B cell (primary cell): ENCODE measurements around the gene GAPVD1. TPM values are rescaled to one million over a fixed set of nuclear protein-coding genes. Genes with fewer than 3 reads are reported as not detected.

Experiments
- ATAC-seq: fragments of 200-7000 bp; cut with Tn5 transposase; one replicate; pipeline ENCODE4 v1.10.0; 2021; ENCODE audit warnings: low read depth, mild to moderate bottlenecking, moderate number of reproducible peaks, moderate library complexity
- CTCF ChIA-PET: fragments of 350-600 bp; sonication (Branson Sonifier 250); formaldehyde crosslinking; loops from one replicate; lab custom pipeline; 2021; ENCODE audit warnings: antibody characterized with exemption, inconsistent platforms; lab: Charles Lee
- POLR2A ChIA-PET: fragments of 350-600 bp; sonication (Branson Sonifier 250); formaldehyde crosslinking; loops from one replicate; lab custom pipeline; 2021; ENCODE audit warnings: antibody characterized with exemption; lab: Charles Lee
- DNase-seq: peaks from one replicate; pipeline ENCODE4 v3.0.0; 2013
- H2AFZ ChIP-seq: 2 replicates; pipeline ENCODE4 v1.6.1; 2012; ENCODE audit warnings: mild to moderate bottlenecking, low read depth, low read length; ENCODE audit not compliant: insufficient read depth, poor library complexity, severe bottlenecking
- H3K27ac ChIP-seq, 2 donors: 1 replicate in 1 of 2; 2 replicates in 1 of 2; pipeline ENCODE4 v1.5.1; 2012 to 2013; ENCODE audit warnings: low read length in 2 of 2, mild to moderate bottlenecking in 2 of 2, moderate library complexity in 1 of 2
- H3K27me3 ChIP-seq, 4 experiments: fragments of 200-600 bp in 1 of 4; sonication (generic) in 1 of 4; replicated peaks in 1 of 4; 1 replicate in 2 of 4; 2 replicates in 2 of 4; pipeline versions ENCODE4 v1.6.1 to v1.7.0; 2013 to 2016; ENCODE audit warnings: low read length in 3 of 4, mild to moderate bottlenecking in 2 of 4, mixed read lengths in 1 of 4, moderate library complexity in 1 of 4; ENCODE audit not compliant: insufficient read depth in 4 of 4, control insufficient read depth in 3 of 4; ENCODE audit errors: control extremely low read depth in 1 of 4
- H3K36me3 ChIP-seq, 2 experiments: replicated peaks in 1 of 2; 1 replicate in 1 of 2; 2 replicates in 1 of 2; pipeline versions ENCODE4 v1.6.1 to v1.7.1; 2013; ENCODE audit warnings: low read length in 1 of 2; ENCODE audit not compliant: insufficient read depth in 2 of 2, control insufficient read depth in 1 of 2; ENCODE audit errors: control extremely low read depth in 1 of 2, extremely low read depth in 1 of 2
- H3K4me1 ChIP-seq, 2 donors: fragments of 200-600 bp in 1 of 2; sonication (generic) in 1 of 2; 1 replicate in 1 of 2; 2 replicates in 1 of 2; pipeline versions ENCODE4 v1.5.1 to v1.6.1; 2013 to 2017; ENCODE audit warnings: low read length in 2 of 2; ENCODE audit not compliant: control insufficient read depth in 2 of 2, insufficient read depth in 2 of 2
- H3K4me2 ChIP-seq: replicated peaks from 2 replicates; pipeline ENCODE3; 2012; ENCODE audit warnings: mild to moderate bottlenecking, low read depth, low read length; ENCODE audit not compliant: poor library complexity, severe bottlenecking
- H3K4me3 ChIP-seq, 5 experiments: fragments of 200-600 bp in 1 of 5; sonication (generic) in 1 of 5; 1 replicate in 3 of 5; 2 replicates in 2 of 5; pipeline versions ENCODE4 v1.5.1 to v1.7.0; 2011 to 2016; ENCODE audit warnings: low read length in 4 of 5, mild to moderate bottlenecking in 4 of 5, low read depth in 2 of 5, control low read depth in 1 of 5, moderate library complexity in 1 of 5; ENCODE audit not compliant: insufficient read depth in 1 of 5; ENCODE audit errors: control extremely low read depth in 1 of 5, extremely low read depth in 1 of 5
- H3K79me2 ChIP-seq: fragments of 200-600 bp; sonication (generic); one replicate; pipeline ENCODE4 v1.6.0; 2016; ENCODE audit warnings: low read length; ENCODE audit not compliant: control insufficient read depth, insufficient read depth
- H3K9ac ChIP-seq: fragments of 200-600 bp; sonication (generic); 2 replicates; pipeline ENCODE4 v1.6.1; 2017; ENCODE audit warnings: mild to moderate bottlenecking, low read length, moderate library complexity
- H3K9me3 ChIP-seq, 3 donors: one replicate each; pipeline versions ENCODE4 v1.6.1 to v1.7.1; 2013; ENCODE audit warnings: low read length in 2 of 3; ENCODE audit not compliant: control insufficient read depth in 2 of 3, insufficient read depth in 1 of 3; ENCODE audit errors: control extremely low read depth in 1 of 3
- H4K20me1 ChIP-seq: 2 replicates; pipeline ENCODE4 v1.6.0; 2012; ENCODE audit warnings: mild to moderate bottlenecking, low read length; ENCODE audit not compliant: insufficient read depth, control insufficient read depth, poor library complexity, severe bottlenecking
- H3K27ac Mint-ChIP-seq: one replicate; pipeline ENCODE4 v1.8.0; 2021; ENCODE audit warnings: mixed read lengths
- H3K27me3 Mint-ChIP-seq: one replicate; pipeline ENCODE4 v1.8.0; 2021; ENCODE audit warnings: mixed read lengths
- H3K4me1 Mint-ChIP-seq: one replicate; pipeline ENCODE4 v1.8.0; 2021; ENCODE audit warnings: mixed read lengths
- H3K4me3 Mint-ChIP-seq: one replicate; pipeline ENCODE4 v1.8.0; 2021; ENCODE audit warnings: mixed read lengths
- H3K9me3 Mint-ChIP-seq: one replicate; pipeline ENCODE4 v1.8.0; 2022; ENCODE audit warnings: mixed read lengths; ENCODE audit not compliant: insufficient read depth
- CTCF ChIP-seq: fragments of 200-600 bp; IDR thresholded peaks from one replicate; pipeline ENCODE4 v1.8.0; 2022; ENCODE audit warnings: antibody characterized with exemption, mild to moderate bottlenecking
- EZH2 ChIP-seq: IDR thresholded peaks from 2 replicates; pipeline ENCODE4 v1.6.1; 2012; ENCODE audit warnings: borderline replicate concordance, low read depth, mild to moderate bottlenecking, moderate library complexity, low read length; ENCODE audit not compliant: insufficient read depth, poor library complexity, severe bottlenecking
- WGBS: methylation state at CpG from one replicate; pipeline ENCODE4 v1.1.5; 2013; ENCODE audit warnings: missing lambda C conversion rate; ENCODE audit not compliant: insufficient coverage; 5-methylcytosine and 5-hydroxymethylcytosine counted together
- intact Hi-C: fragments of 100-400 bp; cut with micrococcal nuclease; formaldehyde crosslinking; loops from one replicate; pipeline ENCODE4 v1.10.0; 2022
- polyA plus RNA-seq: library from polyadenylated mRNA; depleted of rRNA; stranded (reverse); fragments of >200 nt; gene quantifications from 2 replicates; pipeline ENCODE4 v1.2.3, GENCODE V29; 2012
- total RNA-seq, 2 donors: library from RNA; stranded (reverse); fragments of 120-200 nt in 1 of 2; gene quantifications; 1 replicate in 1 of 2; 2 replicates in 1 of 2; pipeline versions ENCODE4 v1.2.3 to v1.2.4, GENCODE V29; 2013 to 2022

Gene GAPVD1
- total and polyA plus RNA-seq, 2 donors (not counting 1 experiment from before 2014, with no cell fraction given): 11.8 to 61.2 TPM

DNA sequence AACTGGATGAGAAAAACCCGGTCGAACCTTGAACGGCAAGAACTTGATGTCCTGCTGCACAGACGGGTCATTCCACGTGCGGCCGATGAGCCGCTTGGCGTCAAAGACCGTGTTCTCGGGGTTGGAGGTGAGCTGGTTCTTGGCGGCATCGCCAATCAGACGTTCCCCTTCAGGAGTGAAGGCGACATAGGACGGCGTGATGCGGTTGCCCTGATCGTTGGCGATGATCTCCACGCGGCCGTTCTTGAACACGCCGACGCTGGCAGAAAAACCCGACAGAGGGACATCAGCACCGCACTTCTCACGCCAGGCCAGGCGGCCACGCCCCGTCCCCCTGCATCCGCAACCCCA, 21.0 kb upstream of the GAPVD1 start:
- H2AFZ ChIP-seq: peak overlapping the region; percentile 67
- Mint-ChIP-seq H3K4me1 (peaks cover 53% of the 10 kb centered on the region), H3K27me3 (no peaks in the 10 kb centered on the region), H3K9me3 (no peaks in the 10 kb centered on the region), H3K27ac (peak overlapping the region; percentile 93), H3K4me3 (peak overlapping the region; percentile 95)
- no peak for DNase-seq
- 0% methylated on average over 33 of the region's 33 CpGs for WGBS
- H3K36me3 ChIP-seq: peaks cover 11 to 41% of the 10 kb centered on the region in 2 experiments
- TF ChIP-seq CTCF (no peak), EZH2 (no peak)
- H3K4me2 ChIP-seq: peak overlapping the region; percentile 85
- peak overlapping the region; percentile 99 for H3K9ac ChIP-seq
- ChIA-PET POLR2A (interaction anchor here (1.3 to 2.4 kb wide), 3 partner anchors 15 to 471 kb away, joined by 4 to 9 read pairs (median 4); partner anchors contain the start of gene RABEPK), CTCF (interaction anchor here (2.4 kb wide), 1 partner anchor 20 kb away, joined by 14 read pairs; the partner anchor contains the start of gene GAPVD1)
- ATAC-seq: peak; percentile 1
- H3K79me2 ChIP-seq: peaks cover 49% of the 10 kb centered on the region
- peak overlapping the region; percentile 82 to 96 (median 90) for H3K4me3 ChIP-seq
- H3K27me3 ChIP-seq: no peaks in the 10 kb centered on the region
- H3K27ac ChIP-seq: peak overlapping the region; percentile 83 to 99
- intact Hi-C loops: loop anchor here (2.0 to 5.0 kb wide), 3 partner anchors 378 to 506 kb away; partner anchors contain the start of genes ARPC5L, NR6A1, PBX3 and RPL35
- H4K20me1 ChIP-seq: peaks cover 14% of the 10 kb centered on the region
- no peaks in the 10 kb centered on the region for H3K9me3 ChIP-seq
- H3K4me1 ChIP-seq: peaks cover 22 to 31% of the 10 kb centered on the region in 2 donors
